Fibroblast of skin of right biceps (primary cell): ENCODE results near the gene ZMYM4.
A peak's percentile ranks its signal among the peaks of the same experiment; 100 is the strongest.

Source experiments
- DNase-seq: peaks from one replicate; pipeline ENCODE4 v3.0.0-alpha.2; 2013

The ZMYM4 gene

DNA sequence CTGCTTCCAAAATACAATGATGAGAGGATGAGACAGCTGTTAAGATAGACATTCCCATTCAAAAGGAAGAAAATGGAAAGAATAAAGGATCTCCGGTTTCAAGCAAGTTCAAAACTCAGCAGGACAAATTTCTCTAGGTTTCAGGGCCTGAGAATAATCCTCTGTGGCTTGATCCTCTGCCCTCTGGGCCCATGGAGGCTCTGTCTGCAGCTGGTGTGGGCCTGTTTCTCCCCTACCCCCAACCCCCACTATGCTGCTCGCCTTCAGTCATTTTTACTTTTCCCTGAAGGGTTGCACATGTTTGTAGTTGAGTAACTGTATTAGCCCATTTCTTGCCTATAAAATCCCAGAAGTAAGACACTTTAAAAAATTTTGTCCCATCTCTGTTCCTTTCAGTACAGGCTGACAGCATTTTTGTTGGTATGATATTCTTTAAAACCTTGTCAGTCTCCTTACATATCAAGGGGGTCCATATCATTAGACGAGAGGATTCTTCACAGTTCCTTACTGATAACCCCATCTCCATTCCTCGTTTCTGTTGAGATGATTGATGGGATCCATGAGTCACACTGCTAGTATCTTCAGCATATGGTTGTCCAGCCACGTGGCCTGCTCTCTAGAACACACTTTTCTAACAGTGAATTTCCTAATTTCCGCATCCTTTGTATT, 10.5 kb downstream of the ZMYM4 start:
- peak; percentile 49 for DNase-seq

DNA sequence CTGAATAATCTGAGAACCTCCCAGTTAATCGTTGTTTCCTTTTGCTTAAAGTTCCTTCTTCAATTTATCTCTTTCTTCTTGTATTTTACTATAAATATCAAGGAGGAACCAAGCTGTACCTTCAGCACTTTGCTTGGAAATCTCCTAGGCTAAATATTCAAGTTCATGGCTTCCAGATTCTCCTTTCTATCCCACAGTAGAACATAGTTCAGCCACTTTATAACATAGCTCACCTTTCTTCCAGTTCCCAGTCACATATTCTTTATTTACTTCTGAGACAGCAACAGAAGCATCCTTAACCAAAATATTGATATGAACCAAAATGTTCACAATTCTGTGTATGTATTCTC, 11.0 kb downstream of the ZMYM4 start:
- DNase-seq = no peak

DNA sequence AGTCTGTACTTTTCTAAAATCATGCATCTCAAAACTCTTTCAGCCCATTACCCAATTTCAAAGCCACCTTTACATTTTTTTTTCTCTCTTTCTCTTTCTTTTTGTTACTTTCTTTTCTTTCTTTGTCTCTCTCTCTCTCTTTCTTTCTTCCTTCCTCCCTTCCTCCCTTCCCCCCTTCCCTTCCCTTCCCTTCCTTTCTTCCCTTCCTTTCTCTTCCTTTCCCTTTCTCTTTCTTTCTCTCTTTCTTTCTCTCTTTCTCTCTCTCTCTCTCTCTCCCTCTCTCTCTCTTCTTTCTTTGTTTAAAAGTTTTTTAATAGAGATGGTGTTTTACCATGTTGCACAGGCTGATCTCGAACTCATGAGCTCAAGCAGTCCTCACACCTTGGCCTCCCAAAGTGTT, 11.5 kb downstream of the ZMYM4 start:
- DNase-seq = no peak

DNA sequence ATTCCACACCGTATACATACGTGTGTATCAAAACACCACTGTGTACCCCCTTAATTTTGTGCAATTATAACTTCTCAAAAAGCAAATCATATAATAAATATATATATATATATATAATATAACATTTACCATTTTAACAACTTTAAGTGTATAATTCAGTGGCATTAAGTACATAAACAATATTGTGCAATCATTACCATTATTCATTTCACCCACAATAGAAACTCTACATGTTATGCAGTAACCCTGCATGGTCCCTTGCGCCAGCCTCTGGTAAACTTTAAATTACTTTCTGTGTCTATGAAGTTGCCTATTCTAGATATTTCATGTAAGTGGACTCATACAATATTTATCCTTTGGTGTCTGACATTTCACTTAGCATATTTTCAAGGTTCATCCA, 13.1 kb downstream of the ZMYM4 start:
- no peak for DNase-seq

DNA sequence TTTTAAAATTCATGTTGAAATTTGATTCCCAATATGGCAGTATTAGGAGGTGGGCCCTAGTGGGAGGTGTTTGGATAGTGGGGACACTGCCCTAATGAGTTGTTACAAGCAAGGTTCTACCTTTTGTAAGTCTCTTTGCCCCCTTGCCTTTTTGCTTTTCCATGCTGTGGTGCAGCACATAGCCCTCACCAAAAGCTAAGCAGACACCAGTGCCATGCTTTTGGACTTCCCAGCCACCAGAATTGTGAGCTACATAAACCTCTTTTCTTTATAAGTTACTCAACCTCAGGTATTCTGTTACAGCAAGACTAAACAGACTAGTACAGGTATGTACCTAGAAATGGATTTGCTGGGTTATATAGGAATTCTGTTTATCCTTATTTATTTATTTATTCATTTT, 13.7 kb downstream of the ZMYM4 start:
- DNase-seq = no peak

DNA sequence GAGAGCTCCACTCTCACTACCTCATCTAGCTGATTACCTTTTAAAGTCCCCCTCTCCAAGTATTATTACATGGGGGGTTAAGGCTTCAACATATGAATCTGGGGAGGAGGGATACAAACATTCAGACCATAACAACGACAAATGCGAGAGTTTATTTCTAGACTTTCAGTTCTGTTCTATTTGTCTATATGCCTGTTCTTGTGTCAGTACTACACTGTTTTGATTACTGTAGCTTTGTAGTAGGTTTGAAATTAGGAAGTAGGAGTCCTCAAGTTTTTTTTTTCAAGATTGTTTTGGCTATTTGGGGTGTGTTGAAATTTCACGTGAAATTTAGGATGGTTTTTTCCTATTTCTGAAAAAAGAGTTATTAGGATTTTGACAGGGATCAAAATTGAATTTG, 16.3 kb downstream of the ZMYM4 start:
- DNase-seq = no peak

DNA sequence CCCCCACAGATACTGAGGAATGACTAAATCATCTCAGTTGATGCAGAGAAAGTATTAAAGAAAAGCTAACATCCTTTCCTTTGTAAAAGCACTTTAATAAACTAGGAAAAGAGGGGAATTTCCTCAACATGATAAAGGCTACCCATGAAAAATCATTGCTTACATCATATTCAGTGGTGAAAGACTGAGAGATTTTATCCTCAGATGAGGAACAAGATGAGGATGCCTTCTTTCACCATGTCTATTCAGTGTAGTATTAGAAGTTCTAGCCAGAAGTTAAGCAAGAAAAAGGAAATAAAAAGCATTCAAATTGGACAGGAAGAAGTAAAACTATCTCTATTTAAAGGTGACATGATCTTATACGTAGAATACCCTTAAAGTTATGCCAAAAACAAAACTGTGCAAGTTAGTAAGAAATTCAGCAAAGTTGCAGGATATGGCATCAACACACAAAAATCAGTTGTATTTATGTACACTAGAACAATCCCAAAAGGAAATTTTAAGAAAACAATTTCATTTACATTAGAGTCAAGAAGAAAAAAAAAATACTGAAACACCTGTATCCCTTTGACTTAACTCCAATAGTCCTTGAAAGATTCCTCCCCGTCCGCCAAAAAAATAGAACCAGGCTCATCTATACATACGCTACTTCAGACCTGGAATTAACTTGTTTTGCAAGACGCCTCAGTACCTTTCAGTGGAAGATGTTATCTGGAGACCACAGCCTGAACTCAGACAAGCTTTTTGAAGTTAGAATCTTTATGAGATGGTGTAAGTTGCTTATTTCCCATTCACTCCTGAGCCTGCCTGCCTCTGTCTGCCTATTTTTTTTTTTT, 17.5 kb downstream of the ZMYM4 start:
- DNase-seq = no peak

DNA sequence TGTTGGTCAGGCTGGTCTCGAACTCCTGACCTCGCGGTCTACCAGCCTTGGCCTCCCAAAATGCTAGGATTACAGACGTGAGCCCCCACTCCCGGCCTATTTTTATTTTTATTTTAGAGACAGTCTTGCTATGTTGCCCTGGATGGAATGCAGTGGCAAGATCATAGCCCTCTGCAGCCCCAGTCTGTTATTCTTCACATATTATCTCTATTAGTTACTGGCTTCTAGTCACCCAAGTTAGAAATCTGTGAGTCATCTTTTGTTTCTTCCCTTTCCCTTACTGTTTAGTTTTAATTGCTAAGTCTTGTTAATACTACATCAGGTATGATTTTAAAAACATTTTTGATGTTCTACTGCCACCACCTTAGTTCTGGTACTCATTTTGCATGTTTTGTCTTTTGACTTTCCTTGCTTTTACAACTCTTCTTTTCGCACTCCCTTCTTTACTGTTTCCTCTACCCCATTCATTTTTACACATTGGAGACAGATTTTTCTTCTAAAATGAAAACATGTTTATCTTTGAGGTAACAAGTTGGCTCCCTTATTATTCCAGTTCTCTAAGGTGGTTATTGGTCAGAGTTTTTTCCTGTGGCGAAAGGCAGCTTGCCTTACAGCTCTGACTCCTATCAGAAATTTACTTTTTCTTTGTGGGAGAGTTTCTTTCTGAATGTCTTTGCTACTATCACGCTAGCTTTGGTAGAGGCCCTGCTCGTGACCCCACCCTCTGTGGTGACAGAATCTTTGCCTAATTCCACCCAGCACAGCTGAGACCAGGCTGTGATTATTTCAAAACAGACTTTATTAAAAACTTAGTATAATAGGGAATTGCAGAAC, 19.5 kb downstream of the ZMYM4 start:
- DNase-seq = peak; percentile 74

DNA sequence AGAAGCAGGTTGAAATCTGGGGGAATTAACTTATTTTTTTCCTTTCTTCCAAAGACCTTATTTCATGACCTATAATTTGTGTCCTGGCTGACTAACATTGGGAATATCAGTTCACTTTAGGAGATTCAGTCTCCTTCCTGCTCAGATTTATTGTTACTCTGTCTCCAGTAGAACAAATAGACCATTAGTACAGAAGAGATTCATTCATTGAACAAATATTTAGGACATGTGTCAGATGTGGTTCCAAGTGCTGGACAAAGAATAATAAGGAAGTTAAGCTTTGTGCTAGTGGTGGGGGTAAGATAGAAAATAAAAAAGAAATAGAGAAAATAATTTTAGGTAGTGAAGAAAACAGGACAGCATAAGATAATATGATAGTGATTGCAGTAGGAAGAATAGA, 20.3 kb downstream of the ZMYM4 start:
- DNase-seq = peak; percentile 59

DNA sequence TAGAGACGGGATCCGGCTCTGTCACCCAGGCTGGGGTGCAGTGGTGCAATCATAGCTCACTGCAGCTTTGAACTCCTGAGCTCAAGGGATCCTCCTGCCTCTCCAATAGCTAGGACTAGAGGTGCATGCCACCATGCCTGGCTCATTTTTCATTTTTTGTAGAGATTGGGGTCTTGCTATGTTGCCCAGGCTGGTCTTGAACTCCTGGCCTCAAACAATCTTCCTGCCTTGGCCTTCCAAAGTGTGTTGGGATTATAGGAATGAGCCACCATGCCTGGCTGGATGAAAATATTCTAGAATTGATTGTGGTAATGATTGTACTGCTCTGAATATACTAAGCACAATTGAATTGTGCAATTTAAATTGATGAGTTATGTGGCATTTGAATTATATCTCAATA, 21.9 kb downstream of the ZMYM4 start:
- DNase-seq = no peak

DNA sequence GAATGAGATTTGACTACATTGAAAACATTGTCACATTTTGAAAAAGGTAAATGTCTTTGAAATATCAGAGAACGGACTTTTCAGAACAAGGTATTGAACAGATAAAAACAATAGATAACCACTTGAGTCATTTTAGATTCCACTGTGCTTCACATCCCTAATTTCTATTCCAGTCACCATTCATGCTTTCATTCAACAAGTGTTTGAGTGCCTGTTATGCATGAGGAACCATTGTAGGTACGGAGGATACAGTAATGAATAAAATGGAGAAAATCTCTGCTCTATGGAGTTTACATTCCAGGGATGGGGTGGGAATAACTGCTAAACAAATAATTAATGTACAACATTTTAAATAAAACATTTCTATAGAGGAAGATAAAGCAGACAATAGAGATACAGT, 26.3 kb downstream of the ZMYM4 start:
- DNase-seq = no peak

DNA sequence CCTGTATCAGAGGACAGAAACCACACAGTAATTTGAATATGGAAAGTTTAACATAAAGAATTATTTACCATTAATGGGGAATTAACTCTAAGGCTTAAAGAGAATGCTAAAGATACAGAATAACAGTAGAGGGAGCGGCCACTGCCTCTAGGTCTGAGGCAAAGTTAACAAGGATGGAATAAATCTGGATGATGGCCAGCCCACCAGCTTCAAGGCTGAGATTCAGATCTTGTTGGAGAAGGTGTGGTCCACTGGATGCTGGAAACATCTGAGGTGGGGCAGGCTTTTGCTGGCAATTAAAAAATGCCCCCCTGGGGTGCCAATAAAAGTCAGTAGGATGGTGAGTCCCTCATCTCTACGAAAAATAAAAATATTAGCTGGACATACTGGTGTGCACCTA, 29.4 kb downstream of the ZMYM4 start:
- DNase-seq = no peak

DNA sequence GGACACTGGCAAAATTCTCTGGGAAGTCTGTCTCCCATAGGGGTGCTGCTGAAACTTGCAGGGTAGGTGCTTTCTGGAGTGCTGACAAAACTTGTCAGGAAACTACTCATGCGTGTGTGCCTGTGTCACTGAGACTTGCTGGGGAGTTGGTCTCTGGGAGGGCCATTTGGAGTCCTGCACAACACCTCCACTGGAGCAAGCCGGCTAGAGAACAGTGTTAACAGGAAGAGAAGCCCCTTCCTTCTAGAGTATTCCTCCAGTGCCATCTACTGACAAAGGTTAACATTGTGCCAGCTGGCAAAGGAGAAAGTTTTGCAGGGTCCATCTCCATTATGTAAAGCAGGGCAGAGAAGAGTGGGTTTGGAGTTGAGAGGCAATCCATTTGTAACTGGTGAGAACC, 30.0 kb downstream of the ZMYM4 start:
- DNase-seq = peak; percentile 33

DNA sequence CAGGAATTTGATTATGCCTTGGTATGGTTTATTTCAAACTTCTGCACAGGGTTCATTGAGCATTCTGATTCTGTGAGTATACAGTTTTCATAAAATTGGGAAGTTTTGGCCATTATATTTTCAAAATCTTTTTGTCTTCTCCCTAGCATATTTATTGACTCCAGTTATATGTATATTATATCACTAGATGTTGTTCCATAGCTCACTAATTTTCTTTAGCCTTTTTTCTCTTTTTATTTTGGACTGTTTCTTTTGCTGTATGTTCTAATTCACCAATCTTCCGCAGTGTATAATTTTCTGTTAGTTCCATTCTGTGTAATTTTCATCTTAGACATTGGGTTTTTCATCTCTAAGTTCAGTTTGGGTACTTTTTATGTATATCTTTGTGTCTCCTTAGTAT, 31.9 kb downstream of the ZMYM4 start:
- no peak for DNase-seq

DNA sequence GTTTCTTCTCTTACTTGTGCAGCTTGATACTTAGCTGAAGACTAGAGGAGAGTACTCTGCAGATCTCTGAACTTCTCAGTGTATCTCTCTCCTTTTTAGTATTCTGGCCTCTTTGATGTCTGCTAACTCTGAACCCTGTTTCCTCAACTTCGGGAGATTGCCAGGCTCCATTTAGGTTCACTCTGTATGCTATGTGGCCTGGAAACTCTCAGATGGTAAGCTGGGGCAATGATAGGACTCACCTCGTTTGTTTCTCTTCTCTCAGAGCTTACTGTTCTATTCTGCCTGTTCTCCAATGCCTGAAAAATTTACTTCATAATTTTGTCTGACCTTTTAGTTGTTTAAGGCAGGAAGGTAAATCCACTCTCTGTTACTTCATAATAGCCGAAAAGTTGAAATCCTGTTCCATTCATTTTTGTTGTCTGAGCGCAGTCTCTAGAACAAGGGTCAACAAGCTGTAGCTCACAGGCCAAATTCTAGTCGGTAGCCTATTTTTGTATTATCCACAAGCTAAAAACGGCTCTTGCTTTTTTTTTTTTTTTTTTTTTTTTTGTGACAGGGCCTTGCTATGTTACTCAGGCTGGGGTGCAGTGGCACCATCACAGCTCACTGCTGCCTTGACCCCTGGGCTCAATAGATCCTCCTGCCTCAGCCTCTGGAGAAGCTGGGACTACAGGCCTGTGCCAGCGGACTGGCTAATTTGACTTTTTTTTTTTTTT, 33.3 kb downstream of the ZMYM4 start:
- no peak for DNase-seq

DNA sequence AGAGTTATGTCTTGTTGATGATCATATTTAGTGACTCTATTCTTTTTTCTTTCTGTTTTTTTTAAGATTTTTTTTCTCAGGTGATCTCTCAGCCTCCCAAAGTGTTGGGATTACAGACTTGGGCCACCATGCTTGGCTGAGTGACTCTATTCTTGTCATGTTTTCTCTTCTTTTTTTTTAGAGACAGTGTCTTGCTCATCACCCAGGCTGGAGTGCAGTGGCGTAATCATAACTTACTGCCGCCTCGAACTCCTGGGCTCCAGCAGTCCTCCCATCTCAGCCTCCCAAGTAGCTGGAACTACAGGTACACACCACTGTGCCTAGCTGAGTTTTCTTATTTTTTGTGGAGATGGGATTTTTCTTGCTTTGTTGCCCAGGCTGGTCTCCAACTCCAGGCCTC, 36.9 kb downstream of the ZMYM4 start:
- no peak for DNase-seq

DNA sequence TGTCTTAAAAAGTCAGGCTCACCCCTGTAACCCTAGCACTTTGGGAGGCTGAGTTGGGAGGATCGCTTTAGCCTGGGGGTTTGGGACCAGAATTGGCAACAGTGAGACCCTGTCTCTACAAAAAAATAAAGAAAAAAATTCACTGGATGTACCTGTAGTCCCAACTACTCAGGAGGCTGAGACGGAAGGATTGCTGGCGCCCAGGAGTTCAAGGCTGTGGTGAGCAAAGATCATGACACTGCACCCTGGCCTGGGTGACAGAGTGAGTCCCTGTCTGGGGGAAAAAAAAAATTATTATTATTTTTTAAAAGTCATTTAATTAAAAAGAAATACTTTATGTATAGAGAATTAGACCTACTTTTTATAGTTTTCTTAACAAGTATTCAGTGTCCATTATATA, 47.1 kb downstream of the ZMYM4 start:
- DNase-seq = no peak

DNA sequence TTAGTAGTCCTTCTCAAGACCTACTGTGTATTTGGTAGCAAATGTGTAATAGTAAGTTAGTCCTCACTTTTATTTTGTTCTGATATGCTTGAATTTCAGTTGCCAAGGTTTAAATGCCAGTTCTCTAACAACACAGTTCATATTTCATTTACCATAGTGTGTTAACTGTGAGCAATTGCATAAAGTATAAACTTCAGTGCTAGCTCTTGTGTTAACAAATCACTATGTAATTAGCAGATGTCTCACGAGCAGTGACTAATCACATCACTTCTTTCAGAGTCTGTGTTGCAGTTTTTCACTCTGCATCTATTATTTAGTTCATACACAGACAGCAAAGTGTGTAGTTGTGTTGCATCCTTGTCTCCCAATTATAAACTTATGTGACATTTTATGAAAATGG, 47.8 kb downstream of the ZMYM4 start:
- peak; percentile 13 for DNase-seq

DNA sequence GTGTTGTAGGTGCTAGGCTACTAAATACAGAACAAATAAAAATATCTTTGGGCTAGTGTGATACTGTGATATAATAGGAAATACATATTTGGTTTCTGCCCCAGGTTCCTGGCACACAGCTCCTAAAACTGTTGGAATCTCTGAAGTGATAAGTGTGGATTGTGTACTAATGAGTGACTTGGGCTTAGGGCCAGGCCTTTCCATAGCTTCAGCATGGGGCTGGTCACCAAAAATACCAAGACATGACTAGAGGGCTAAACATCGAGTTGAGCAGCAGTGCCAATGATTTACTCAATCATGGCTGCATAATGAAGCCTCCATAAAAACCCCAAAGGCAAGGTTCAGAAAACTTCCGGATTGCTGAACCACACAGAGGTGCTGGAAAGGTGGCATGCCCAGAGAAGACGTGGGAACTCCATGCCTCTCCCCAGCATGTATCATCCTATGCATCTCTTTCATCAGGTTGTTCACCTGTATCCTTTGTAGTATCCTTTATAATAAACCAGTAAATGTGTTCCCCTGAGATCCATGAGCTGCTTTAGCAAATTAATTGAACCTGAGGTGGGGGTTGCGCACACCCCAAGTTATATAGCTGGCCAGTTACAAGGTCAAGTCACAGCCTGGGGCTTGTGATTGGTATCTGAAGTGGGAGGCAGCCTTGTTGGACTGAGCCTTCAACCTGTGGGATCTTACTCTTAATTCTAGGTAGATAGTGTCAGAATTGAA, 51.6 kb downstream of the ZMYM4 start:
- peak; percentile 30 for DNase-seq

DNA sequence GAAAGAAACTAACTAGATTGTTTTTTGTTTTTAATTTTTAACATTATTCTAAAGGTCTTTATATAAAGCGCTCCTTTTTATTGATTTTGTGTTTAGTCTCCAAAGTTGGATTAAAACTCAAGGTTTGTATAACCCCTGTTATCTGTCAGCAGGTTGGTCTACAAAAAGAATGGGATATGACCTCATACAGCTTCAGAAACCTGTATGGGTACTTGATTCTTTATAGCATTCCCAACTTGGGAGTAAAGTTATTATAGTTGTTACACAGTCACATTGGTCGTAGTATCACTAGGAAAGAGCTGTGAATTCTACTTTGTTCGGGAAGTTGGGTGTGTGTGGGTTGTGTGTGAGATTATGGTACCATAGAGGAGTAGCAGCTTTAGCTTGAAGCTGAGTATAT, 52.4 kb downstream of the ZMYM4 start:
- DNase-seq = no peak

DNA sequence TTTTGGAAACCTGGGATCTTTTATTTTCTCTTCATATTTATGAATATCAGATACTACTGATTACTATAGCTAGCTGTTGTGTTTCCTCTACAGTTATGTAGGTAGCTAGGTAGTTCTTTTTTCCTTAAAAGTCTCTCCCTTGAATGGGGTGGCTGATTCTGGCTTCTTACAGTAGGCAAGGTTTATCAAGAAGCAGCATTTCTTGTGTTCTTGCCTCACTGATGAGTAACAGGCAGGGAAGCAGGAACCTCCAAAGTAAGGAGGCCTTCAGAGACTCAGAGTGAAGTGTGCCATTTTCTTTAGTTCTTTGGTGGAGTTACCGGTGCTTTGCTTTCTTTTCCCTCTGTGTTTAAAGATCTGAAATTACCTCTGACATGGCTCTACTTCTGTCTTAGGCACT, 56.0 kb downstream of the ZMYM4 start:
- peak; percentile 15 for DNase-seq

DNA sequence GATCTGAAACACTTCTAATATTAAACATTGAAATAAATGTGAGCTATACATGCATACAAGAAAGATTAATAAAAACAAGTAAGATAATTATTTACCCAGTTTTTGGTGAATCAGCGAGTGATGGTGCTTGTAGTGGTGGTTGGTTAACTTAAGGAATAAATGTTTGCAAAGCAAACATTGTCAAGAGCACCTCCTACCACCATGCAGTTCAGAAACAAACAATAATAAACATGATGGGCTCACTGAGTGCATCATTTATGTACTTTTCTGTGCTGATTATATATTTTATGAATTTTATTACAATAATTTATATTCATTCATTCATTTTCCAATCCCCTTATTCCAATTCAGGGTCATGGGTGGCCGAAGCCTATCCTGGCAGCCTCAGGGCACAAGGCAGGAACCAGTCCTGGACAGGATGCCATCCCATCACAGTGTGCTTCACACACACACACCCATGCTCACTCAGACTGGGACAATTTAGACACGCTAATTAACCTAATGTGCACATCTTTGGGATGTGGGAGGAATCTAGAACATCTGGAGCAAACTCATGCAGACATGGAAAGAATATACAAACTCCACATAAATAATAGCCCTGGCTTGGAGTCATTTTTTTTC, 57.8 kb downstream of the ZMYM4 start:
- no peak for DNase-seq
